HEK293T (cell line): Measurements from ENCODE around the gene INS.

Experiments
- CTCF ChIA-PET: fragments of 350-600 bp; formaldehyde crosslinking; extraction: SDS; loops from one replicate; lab custom pipeline; 2021; ENCODE audit warnings: antibody characterized with exemption, inconsistent platforms; lab: Yijun Ruan, JAX
- POLR2A ChIA-PET: fragments of 350-600 bp; formaldehyde crosslinking; extraction: SDS; loops from one replicate; lab custom pipeline; 2020; ENCODE audit warnings: antibody characterized with exemption, inconsistent platforms; lab: Yijun Ruan, JAX
- DNase-seq: peaks from one replicate; pipeline ENCODE4 v3.0.0; 2012; ENCODE audit warnings: mixed read lengths; ENCODE audit errors: extremely low spot score
- ARNT ChIP-seq: fragments of 450-650 bp; IDR thresholded peaks from 2 replicates; pipeline ENCODE4 v1.6.1; 2017; ENCODE audit warnings: mild to moderate bottlenecking
- BHLHE40 ChIP-seq: fragments of 450-650 bp; IDR thresholded peaks from 2 replicates; pipeline ENCODE4 v1.6.1; 2016; ENCODE audit warnings: mild to moderate bottlenecking, moderate library complexity, borderline replicate concordance
- CTBP1 ChIP-seq: fragments of 450-650 bp; IDR thresholded peaks from 2 replicates; pipeline ENCODE4 v1.6.1; 2016; ENCODE audit warnings: borderline replicate concordance
- ELF4 ChIP-seq: fragments of 450-650 bp; IDR thresholded peaks from 2 replicates; pipeline ENCODE4 v1.6.1; 2017; ENCODE audit warnings: antibody characterized with exemption
- FOXA1 ChIP-seq: fragments of 450-650 bp; IDR thresholded peaks from 2 replicates; pipeline ENCODE4 v1.6.1; 2016; ENCODE audit warnings: mild to moderate bottlenecking
- FOXK2 ChIP-seq: fragments of 450-650 bp; IDR thresholded peaks from 2 replicates; pipeline ENCODE4 v1.6.1; 2016; ENCODE audit warnings: mild to moderate bottlenecking
- FOXM1 ChIP-seq: fragments of 450-650 bp; IDR thresholded peaks from 2 replicates; pipeline ENCODE4 v1.6.1; 2017; ENCODE audit warnings: mild to moderate bottlenecking, borderline replicate concordance
- HDGF ChIP-seq: fragments of 450-650 bp; IDR thresholded peaks from 2 replicates; pipeline ENCODE4 v1.6.1; 2017; ENCODE audit warnings: antibody characterized with exemption, borderline replicate concordance
- L3MBTL2 ChIP-seq: fragments of 450-650 bp; conservative IDR thresholded peaks from 2 replicates; pipeline ENCODE4 v1.6.1; 2016; ENCODE audit warnings: mild to moderate bottlenecking
- LEF1 ChIP-seq: fragments of 450-650 bp; IDR thresholded peaks from 2 replicates; pipeline ENCODE4 v1.6.1; 2017; ENCODE audit warnings: mild to moderate bottlenecking, borderline replicate concordance
- NFRKB ChIP-seq: fragments of 450-650 bp; IDR thresholded peaks from 2 replicates; pipeline ENCODE4 v1.6.1; 2016; ENCODE audit warnings: mild to moderate bottlenecking, moderate library complexity
- SP1 ChIP-seq: fragments of 450-650 bp; IDR thresholded peaks from 2 replicates; pipeline ENCODE4 v1.6.1; 2017
- SUZ12 ChIP-seq: fragments of 450-650 bp; IDR thresholded peaks from 2 replicates; pipeline ENCODE4 v1.6.1; 2016; ENCODE audit warnings: mild to moderate bottlenecking
- TARDBP ChIP-seq: fragments of 450-650 bp; IDR thresholded peaks from 2 replicates; pipeline ENCODE4 v1.6.1; 2016
- ZNF384 ChIP-seq: fragments of 450-650 bp; IDR thresholded peaks from 2 replicates; pipeline ENCODE4 v1.6.1; 2016
- TF ChIP-seq, protein P1 (sequence below): fragments of 450-650 bp; IDR thresholded peaks from 2 replicates; pipeline ENCODE4 v1.6.1; 2016

Gene INS

DNA sequence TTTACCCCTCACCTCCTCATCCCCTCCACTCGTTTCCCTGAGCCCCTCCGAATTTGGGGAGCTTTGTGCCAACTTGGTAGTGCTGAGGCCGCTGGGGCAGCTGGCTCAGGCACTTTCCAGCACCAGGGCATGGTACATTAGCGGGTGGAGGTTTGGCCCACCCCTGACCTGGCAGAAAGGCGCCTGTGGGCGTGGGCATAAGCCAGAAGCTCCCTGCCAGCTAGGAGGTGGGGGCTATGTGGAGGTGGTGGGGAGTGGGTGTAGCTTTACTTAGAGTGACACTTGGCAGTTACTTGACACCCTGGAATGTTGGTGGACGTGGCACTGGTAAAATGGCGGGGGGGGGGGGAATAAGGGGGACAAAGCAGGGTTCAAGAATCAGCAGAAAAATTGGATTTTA lies 11.5 kb downstream of the INS start:
- TF ChIP-seq BHLHE40 = no peak
- no peak for TF ChIP-seq ELF4
- TF ChIP-seq SUZ12 = no peak
- no peak for TF ChIP-seq ARNT
- TF ChIP-seq HDGF = no peak
- no peak for TF ChIP-seq FOXA1
- TF ChIP-seq FOXM1 = no peak
- TF ChIP-seq, protein P1, sequence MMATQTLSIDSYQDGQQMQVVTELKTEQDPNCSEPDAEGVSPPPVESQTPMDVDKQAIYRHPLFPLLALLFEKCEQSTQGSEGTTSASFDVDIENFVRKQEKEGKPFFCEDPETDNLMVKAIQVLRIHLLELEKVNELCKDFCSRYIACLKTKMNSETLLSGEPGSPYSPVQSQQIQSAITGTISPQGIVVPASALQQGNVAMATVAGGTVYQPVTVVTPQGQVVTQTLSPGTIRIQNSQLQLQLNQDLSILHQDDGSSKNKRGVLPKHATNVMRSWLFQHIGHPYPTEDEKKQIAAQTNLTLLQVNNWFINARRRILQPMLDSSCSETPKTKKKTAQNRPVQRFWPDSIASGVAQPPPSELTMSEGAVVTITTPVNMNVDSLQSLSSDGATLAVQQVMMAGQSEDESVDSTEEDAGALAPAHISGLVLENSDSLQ = no peak
- no peak for TF ChIP-seq NFRKB
- no peak for TF ChIP-seq SP1
- no peak for TF ChIP-seq CTBP1
- TF ChIP-seq ZNF384 = no peak
- TF ChIP-seq FOXK2 = no peak
- no peak for TF ChIP-seq LEF1
- no peak for TF ChIP-seq L3MBTL2
- no peak for TF ChIP-seq TARDBP
- DNase-seq = no peak
- ChIA-PET CTCF (interaction anchor here (0.7 to 6.0 kb wide), 9 partner anchors 9 to 496 kb away, joined by 4 to 120 read pairs (median 14); no protein-coding TSS in a partner anchor), POLR2A (no interaction called here)

DNA sequence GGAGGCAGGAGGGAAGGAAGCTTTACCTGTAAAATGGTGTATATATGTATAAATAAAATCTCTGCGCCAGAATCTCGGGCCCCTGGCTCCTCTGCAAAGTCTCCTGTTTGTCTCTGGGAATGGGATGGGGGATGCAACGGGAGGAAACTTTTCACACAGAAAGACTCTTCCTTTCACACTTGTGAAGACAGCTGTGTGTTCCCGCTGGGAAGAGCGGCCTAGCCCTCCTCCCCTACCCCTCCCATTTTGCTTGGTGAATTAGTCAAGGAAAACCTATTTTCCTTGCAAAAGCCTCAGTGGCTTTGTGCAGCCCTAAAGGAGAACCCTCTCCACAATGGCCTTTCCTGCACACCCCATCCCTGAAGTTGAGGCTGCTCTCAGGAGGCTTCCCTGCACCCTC lies 12.4 kb downstream of the INS start:
- DNase-seq = no peak
- TF ChIP-seq BHLHE40 (no peak), ELF4 (no peak), LEF1 (no peak), CTBP1 (no peak), HDGF (no peak)
- TF ChIP-seq, protein P1 = no peak
- ChIA-PET POLR2A (no interaction called here), CTCF (interaction anchor here (0.7 to 6.0 kb wide), 5 partner anchors 8 to 272 kb away, joined by 3 to 120 read pairs (median 6); no protein-coding TSS in a partner anchor)

DNA sequence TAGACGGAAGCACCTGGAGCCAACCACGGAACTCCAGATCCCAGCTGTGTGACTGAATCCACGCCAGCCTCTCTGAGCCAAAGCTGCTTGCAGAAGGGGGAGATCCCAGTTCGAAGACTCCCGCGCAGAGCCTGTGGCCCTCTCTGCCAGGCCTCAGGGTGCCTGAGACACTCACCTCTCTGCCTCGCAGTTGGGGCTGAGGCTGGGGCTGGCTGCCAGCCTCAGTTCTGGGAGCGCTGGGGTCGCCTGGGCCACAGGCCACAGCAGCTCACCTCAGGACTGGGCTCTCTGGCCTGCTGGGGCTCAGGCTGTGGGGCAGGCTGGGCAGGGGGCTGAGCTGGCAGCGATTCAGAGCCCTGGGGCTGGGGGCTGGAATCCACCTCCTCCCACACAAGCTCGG lies 13.6 kb downstream of the INS start:
- DNase-seq = no peak
- CTCF ChIA-PET = interaction anchor here (0.8 to 6.0 kb wide), 6 partner anchors 9 to 271 kb away, joined by 3 to 120 read pairs (median 5); no protein-coding TSS in a partner anchor
- POLR2A ChIA-PET = no interaction called here
- no peak for TF ChIP-seq FOXA1
- TF ChIP-seq BHLHE40 = no peak
- no peak for TF ChIP-seq FOXK2
- TF ChIP-seq SP1 = no peak
- no peak for TF ChIP-seq ZNF384
- TF ChIP-seq HDGF = no peak
- no peak for TF ChIP-seq SUZ12
- no peak for TF ChIP-seq L3MBTL2
- no peak for TF ChIP-seq ARNT
- no peak for TF ChIP-seq CTBP1
- TF ChIP-seq TARDBP = no peak

DNA sequence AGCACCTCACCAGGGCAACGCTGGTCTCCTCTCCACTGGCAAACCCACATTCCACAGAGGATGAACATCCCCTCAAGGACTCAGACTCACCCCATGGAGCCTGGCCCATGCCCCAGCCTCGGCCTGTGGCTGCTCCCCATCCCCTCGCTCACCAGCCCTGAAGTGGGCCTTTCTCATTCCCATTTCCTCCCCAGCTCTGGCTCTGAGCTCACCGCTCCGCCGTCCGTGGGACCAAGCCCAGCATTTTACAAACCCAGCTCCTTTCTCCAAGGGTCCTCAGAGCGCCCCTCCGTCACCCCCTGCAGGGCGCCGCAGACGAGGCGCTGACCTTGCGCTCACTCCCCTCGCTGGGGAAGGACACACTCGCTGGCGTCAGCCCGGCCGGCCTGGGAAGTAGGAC lies 15.0 kb downstream of the INS start:
- CTCF ChIA-PET = interaction anchor here (0.9 to 1.9 kb wide), 2 partner anchors 108 to 109 kb away, joined by 3 to 4 read pairs; no protein-coding TSS in a partner anchor
- POLR2A ChIA-PET = no interaction called here
- no peak for TF ChIP-seq L3MBTL2
- no peak for TF ChIP-seq ARNT
- TF ChIP-seq SP1 = no peak
- TF ChIP-seq NFRKB = no peak
- no peak for TF ChIP-seq SUZ12
- TF ChIP-seq FOXA1 = no peak
- TF ChIP-seq, protein P1 = no peak
- TF ChIP-seq BHLHE40 = no peak
- no peak for TF ChIP-seq CTBP1
- no peak for DNase-seq

DNA sequence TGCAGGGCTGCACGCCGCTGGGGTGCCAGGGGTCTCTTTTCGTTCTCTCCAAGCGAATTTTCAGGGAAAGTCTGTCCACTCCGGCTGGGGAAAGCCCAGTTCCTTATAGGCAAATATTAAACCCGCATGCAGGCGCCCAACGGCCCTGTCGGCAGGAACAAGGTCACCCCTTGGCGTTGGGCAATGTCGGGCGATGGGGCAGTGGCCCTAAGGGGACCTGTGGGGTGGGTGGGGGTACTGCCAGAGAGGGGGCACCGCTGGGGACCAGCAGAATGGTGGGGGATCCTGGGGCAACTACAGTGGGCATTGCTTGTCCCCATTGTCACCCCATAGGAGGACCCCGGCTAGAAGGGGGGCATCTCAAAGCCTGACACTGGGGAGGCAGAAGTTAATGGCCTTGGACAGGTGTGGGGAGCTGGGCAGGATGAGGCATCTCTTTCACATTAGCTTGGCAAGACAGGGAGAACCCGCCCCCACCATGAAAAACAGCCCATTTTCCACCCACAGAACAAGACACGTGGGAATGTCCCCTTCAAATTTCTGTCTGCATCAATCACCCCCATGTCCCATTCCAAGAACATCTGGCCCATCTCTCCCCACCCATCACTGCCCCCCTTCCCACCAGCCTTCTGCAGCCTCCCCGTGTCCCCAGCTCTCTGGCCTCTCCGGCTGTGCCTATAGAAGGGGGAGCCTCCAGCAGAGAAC lies 16.3 kb downstream of the INS start:
- ChIA-PET POLR2A (no interaction called here), CTCF (no interaction called here)
- TF ChIP-seq CTBP1 = no peak
- no peak for TF ChIP-seq ELF4
- TF ChIP-seq, protein P1 = no peak
- TF ChIP-seq FOXK2 = no peak
- TF ChIP-seq HDGF = no peak
- TF ChIP-seq LEF1 = no peak
- TF ChIP-seq FOXM1 = no peak
- no peak for TF ChIP-seq ARNT
- TF ChIP-seq L3MBTL2 = no peak
- no peak for TF ChIP-seq SUZ12
- TF ChIP-seq TARDBP = no peak
- no peak for TF ChIP-seq SP1
- no peak for DNase-seq
